ENCODE measurements around the gene MAG.
"Not testable (repeated sequence)": the region's sequence is repeated elsewhere in the genome, so short reads cannot be mapped to it uniquely, and the experiment has no call there.

MAG gene

GRCh38 chr19:35357867-35358573 is 66.1 kb downstream of the MAG start, which contains the start of gene FFAR3:
Gene FFAR3 (plus strand): TSS chr19:35358460. CDS start chr19:35358891, 431 bp downstream.
- H3K36me3 ChIP-seq (ENCODE audit: insufficient read depth, insufficient read length, low read length) = no peaks in the 10 kb centered on the region
- no peak within 1 kb of the TSS for H3K9ac ChIP-seq (ENCODE audit: insufficient read length, low read depth)
- TF ChIP-seq SUZ12 (IDR thresholded peaks at IDR 0.05; ENCODE audit: extremely low read depth, insufficient read depth, insufficient read length) (no peak), ZNF274 (IDR thresholded peaks at IDR 0.05; ENCODE audit: low read depth, low read length) (no peak), YY1 (IDR thresholded peaks at IDR 0.05; ENCODE audit: insufficient read depth, insufficient read length) (no peak)
- DNase-seq (ENCODE audit: low read depth, low spot score) = no peak
- no peaks in the 10 kb centered on the region for H3K27me3 ChIP-seq (ENCODE audit: insufficient read depth, insufficient read length)
- H3K4me1 ChIP-seq (ENCODE audit: insufficient read depth, insufficient read length) = no peaks in the 10 kb centered on the region
- H3K9me3 ChIP-seq (ENCODE audit: insufficient read depth, low read length) = no peaks in the 10 kb centered on the region
- no peak within 1 kb of the TSS for H3K4me3 ChIP-seq (ENCODE audit: insufficient read length, low read depth)

DNA sequence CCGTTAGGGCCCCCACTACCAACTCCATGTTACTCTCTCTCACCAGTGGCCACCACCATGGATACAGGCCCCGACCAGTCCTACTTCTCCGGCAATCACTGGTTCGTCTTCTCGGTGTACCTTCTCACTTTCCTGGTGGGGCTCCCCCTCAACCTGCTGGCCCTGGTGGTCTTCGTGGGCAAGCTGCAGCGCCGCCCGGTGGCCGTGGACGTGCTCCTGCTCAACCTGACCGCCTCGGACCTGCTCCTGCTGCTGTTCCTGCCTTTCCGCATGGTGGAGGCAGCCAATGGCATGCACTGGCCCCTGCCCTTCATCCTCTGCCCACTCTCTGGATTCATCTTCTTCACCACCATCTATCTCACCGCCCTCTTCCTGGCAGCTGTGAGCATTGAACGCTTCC is 66.9 kb downstream of the MAG start:
- H3K36me3 ChIP-seq (ENCODE audit: insufficient read depth, insufficient read length, low read length); DNase-seq (ENCODE audit: low read depth, low spot score); H3K27me3 ChIP-seq (ENCODE audit: insufficient read depth, insufficient read length); H3K9me3 ChIP-seq (ENCODE audit: insufficient read depth, low read length); H3K4me3 ChIP-seq (ENCODE audit: insufficient read length, low read depth); H3K4me1 ChIP-seq (ENCODE audit: insufficient read depth, insufficient read length); H3K9ac ChIP-seq (ENCODE audit: insufficient read length, low read depth): not testable (repeated sequence)

DNA sequence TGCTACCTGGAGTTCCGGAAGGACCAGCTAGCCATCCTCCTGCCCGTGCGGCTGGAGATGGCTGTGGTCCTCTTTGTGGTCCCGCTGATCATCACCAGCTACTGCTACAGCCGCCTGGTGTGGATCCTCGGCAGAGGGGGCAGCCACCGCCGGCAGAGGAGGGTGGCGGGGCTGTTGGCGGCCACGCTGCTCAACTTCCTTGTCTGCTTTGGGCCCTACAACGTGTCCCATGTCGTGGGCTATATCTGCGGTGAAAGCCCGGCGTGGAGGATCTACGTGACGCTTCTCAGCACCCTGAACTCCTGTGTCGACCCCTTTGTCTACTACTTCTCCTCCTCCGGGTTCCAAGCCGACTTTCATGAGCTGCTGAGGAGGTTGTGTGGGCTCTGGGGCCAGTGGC is 67.4 kb downstream of the MAG start:
- DNase-seq (ENCODE audit: low read depth, low spot score); H3K4me1 ChIP-seq (ENCODE audit: insufficient read depth, insufficient read length); H3K9me3 ChIP-seq (ENCODE audit: insufficient read depth, low read length); H3K4me3 ChIP-seq (ENCODE audit: insufficient read length, low read depth); H3K27me3 ChIP-seq (ENCODE audit: insufficient read depth, insufficient read length); H3K36me3 ChIP-seq (ENCODE audit: insufficient read depth, insufficient read length, low read length); H3K9ac ChIP-seq (ENCODE audit: insufficient read length, low read depth): not testable (repeated sequence)

DNA sequence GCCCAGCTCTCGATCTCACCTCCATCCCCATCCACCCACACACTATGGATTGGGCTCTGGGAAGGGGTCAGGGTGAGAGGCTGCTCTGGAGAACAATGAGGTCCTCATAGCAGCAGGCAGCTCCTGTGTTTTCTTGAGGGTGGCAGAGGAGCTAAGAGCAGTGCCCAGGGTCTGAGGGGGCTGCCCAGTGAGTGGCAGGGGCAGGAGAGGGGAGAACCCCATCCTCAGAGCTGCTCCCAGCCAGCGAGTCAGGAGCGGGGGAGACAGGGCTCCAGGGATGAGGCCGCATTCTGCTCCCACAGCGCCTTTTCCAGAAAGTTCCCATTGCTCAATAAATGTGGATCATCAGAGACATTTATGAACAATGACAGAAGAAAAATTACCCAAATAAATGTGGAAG is 68.1 kb downstream of the MAG start:
- not testable (repeated sequence) for H3K4me3 ChIP-seq (ENCODE audit: insufficient read length, low read depth); H3K9me3 ChIP-seq (ENCODE audit: insufficient read depth, low read length); DNase-seq (ENCODE audit: low read depth, low spot score); H3K4me1 ChIP-seq (ENCODE audit: insufficient read depth, insufficient read length); H3K9ac ChIP-seq (ENCODE audit: insufficient read length, low read depth); H3K27me3 ChIP-seq (ENCODE audit: insufficient read depth, insufficient read length); H3K36me3 ChIP-seq (ENCODE audit: insufficient read depth, insufficient read length, low read length)

- no peak for DNase-seq (ENCODE audit: low read depth, low spot score)
- Histone ChIP-seq H3K4me3 (ENCODE audit: insufficient read length, low read depth) (no peak overlapping the region), H3K9ac (ENCODE audit: insufficient read length, low read depth) (no peak overlapping the region), H3K9me3 (ENCODE audit: insufficient read depth, low read length) (no peaks in the 10 kb centered on the region), H3K36me3 (ENCODE audit: insufficient read depth, insufficient read length, low read length) (no peaks in the 10 kb centered on the region), H3K27me3 (ENCODE audit: insufficient read depth, insufficient read length) (no peaks in the 10 kb centered on the region), H3K4me1 (ENCODE audit: insufficient read depth, insufficient read length) (peaks cover 3% of the 10 kb centered on the region)
- TF ChIP-seq SUZ12 (IDR thresholded peaks at IDR 0.05; ENCODE audit: extremely low read depth, insufficient read depth, insufficient read length) = no peak
- TF ChIP-seq YY1 (IDR thresholded peaks at IDR 0.05; ENCODE audit: insufficient read depth, insufficient read length) = no peak
Measured at GRCh38 chr19:35360880-35361420, 69.0 kb downstream of the MAG start.

GRCh38 chr19:35362261-35363000 is 70.5 kb downstream of the MAG start:
- Histone ChIP-seq H3K36me3 (ENCODE audit: insufficient read depth, insufficient read length, low read length) (no peaks in the 10 kb centered on the region), H3K4me3 (ENCODE audit: insufficient read length, low read depth) (no peak overlapping the region), H3K27me3 (ENCODE audit: insufficient read depth, insufficient read length) (no peaks in the 10 kb centered on the region), H3K9me3 (ENCODE audit: insufficient read depth, low read length) (no peaks in the 10 kb centered on the region), H3K9ac (ENCODE audit: insufficient read length, low read depth) (no peak overlapping the region), H3K4me1 (ENCODE audit: insufficient read depth, insufficient read length) (peaks cover 3% of the 10 kb centered on the region)
- DNase-seq (ENCODE audit: low read depth, low spot score) = no peak
- TF ChIP-seq ZNF274 (IDR thresholded peaks at IDR 0.05; ENCODE audit: low read depth, low read length) = no peak
- TF ChIP-seq SUZ12 (IDR thresholded peaks at IDR 0.05; ENCODE audit: extremely low read depth, insufficient read depth, insufficient read length) = no peak
- TF ChIP-seq YY1 (IDR thresholded peaks at IDR 0.05; ENCODE audit: insufficient read depth, insufficient read length) = no peak

DNA sequence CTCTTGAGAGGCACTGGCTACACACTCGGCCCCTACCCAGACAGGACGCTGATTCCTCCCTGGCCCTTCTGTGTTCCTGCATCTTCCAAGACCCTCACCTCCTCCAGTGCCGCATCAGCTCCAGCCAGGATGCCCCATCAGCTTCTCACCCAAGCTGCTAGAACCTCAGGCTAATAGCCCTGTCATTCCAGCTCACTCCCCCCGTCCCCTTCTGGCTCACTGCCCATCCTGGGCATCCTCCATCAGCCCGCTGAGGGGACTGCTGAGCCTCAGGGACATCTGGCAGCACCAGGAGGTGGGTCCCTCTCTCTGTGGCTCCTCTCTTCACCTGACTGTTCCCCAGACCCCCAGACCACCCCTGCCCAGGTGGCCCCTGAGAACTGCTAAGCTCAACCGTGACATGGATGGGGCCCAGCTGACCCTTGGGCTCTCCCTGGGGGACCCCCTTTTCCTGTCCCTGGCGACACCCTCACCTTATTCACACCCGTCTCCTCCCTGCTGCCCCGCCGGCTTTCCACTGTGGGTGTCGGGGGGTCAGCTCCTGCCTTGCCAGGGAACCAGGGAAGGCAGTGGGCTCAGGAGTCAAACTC is 71.1 kb downstream of the MAG start:
- TF ChIP-seq YY1 (IDR thresholded peaks at IDR 0.05; ENCODE audit: insufficient read depth, insufficient read length) (no peak), ZNF274 (IDR thresholded peaks at IDR 0.05; ENCODE audit: low read depth, low read length) (no peak), SUZ12 (IDR thresholded peaks at IDR 0.05; ENCODE audit: extremely low read depth, insufficient read depth, insufficient read length) (no peak)
- Histone ChIP-seq H3K27me3 (ENCODE audit: insufficient read depth, insufficient read length) (no peaks in the 10 kb centered on the region), H3K4me3 (ENCODE audit: insufficient read length, low read depth) (no peak overlapping the region), H3K4me1 (ENCODE audit: insufficient read depth, insufficient read length) (peaks cover 3% of the 10 kb centered on the region), H3K9ac (ENCODE audit: insufficient read length, low read depth) (no peak overlapping the region), H3K9me3 (ENCODE audit: insufficient read depth, low read length) (no peaks in the 10 kb centered on the region), H3K36me3 (ENCODE audit: insufficient read depth, insufficient read length, low read length) (no peaks in the 10 kb centered on the region)
- DNase-seq (ENCODE audit: low read depth, low spot score) = no peak

Measured in NT2/D1 (cell line).